ENCODE results near the gene HSPA4.
"Not testable (repeated sequence)": the region's sequence is repeated elsewhere in the genome, so short reads cannot be mapped to it uniquely, and the experiment has no call there.

Gene HSPA4

GRCh38 chr5:133124891-133125290 is 73.1 kb downstream of the HSPA4 start:
- DNase-seq (ENCODE audit: extremely low read depth, low read depth) = no peak
- TF ChIP-seq CTCF (IDR thresholded peaks at IDR 0.05; ENCODE audit: low read depth, low read length) = no peak

- no peak for TF ChIP-seq CTCF (IDR thresholded peaks at IDR 0.05; ENCODE audit: low read depth, low read length)
- DNase-seq (ENCODE audit: extremely low read depth, low read depth) = no peak
Observed at GRCh38 chr5:133128066-133128465, 76.3 kb downstream of the HSPA4 start.

GRCh38 chr5:133129289-133129688 is 77.5 kb downstream of the HSPA4 start:
- no peak for DNase-seq (ENCODE audit: extremely low read depth, low read depth)
- TF ChIP-seq CTCF (IDR thresholded peaks at IDR 0.05; ENCODE audit: low read depth, low read length) = no peak

- no peak for DNase-seq (ENCODE audit: extremely low read depth, low read depth)
- no peak for TF ChIP-seq CTCF (IDR thresholded peaks at IDR 0.05; ENCODE audit: low read depth, low read length)
Observed at GRCh38 chr5:133129950-133130349, 78.1 kb downstream of the HSPA4 start.

GRCh38 chr5:133130387-133131118 is 78.7 kb downstream of the HSPA4 start:
- DNase-seq (ENCODE audit: extremely low read depth, low read depth) = no peak
- TF ChIP-seq CTCF (IDR thresholded peaks at IDR 0.05; ENCODE audit: low read depth, low read length) = no peak

GRCh38 chr5:133132717-133133116 is 80.9 kb downstream of the HSPA4 start:
- no peak for DNase-seq (ENCODE audit: extremely low read depth, low read depth)
- TF ChIP-seq CTCF (IDR thresholded peaks at IDR 0.05; ENCODE audit: low read depth, low read length) = no peak

- not testable (repeated sequence) for DNase-seq (ENCODE audit: extremely low read depth, low read depth)
Observed at GRCh38 chr5:133133241-133133640, 81.4 kb downstream of the HSPA4 start.

GRCh38 chr5:133136890-133137289 is 85.1 kb downstream of the HSPA4 start:
- DNase-seq (ENCODE audit: extremely low read depth, low read depth) = not testable (repeated sequence)

Data from AG09319 (cell line).